Measurements from ENCODE around the gene SRRM3. TPM values are rescaled to one million over a fixed set of nuclear protein-coding genes. Genes with fewer than 3 reads are reported as not detected.

SRRM3 gene
- total and polyA plus RNA-seq, 9 of the 15 experiments (the other 6 are each of a cell fraction or from before 2014, with no cell fraction given), result 0.04 to 0.91 (median 0.46) TPM; not detected in 2

GRCh38 chr7:76166404-76167255, 35.1 kb upstream of the SRRM3 start (continued):
- TF ChIP-seq ZNF57 (CRISPR knock-in tag; IDR thresholded peaks at IDR 0.05) (no peak), TAF7 (tag; IDR thresholded peaks at IDR 0.05) (no peak), NCOR1 (IDR thresholded peaks at IDR 0.05) (no peak; the same call in 1 of the 2 replicates), PTRF (tag; IDR thresholded peaks at IDR 0.05) (no peak), CREB5 (CRISPR knock-in tag; IDR thresholded peaks at IDR 0.05) (no peak), NR2C1 (IDR thresholded peaks at IDR 0.05) (no peak), NR2C1 (tag; IDR thresholded peaks at IDR 0.05) (no peak; the same call in 1 of the 2 replicates), XRCC3 (IDR thresholded peaks at IDR 0.05) (no peak), ZNF133 (CRISPR knock-in tag; IDR thresholded peaks at IDR 0.05) (no peak), HEY1 (CRISPR knock-in tag; IDR thresholded peaks at IDR 0.05; ENCODE audit: borderline replicate concordance) (no peak), MYBL2 (IDR thresholded peaks at IDR 0.05; ENCODE audit: low read depth) (no peak), MYBL2 (CRISPR knock-in tag; IDR thresholded peaks at IDR 0.05; ENCODE audit: borderline replicate concordance) (no peak), MED1 (CRISPR knock-in tag; IDR thresholded peaks at IDR 0.05; ENCODE audit: borderline replicate concordance) (no peak), ZNF408 (CRISPR knock-in tag; IDR thresholded peaks at IDR 0.05; ENCODE audit: low read depth) (no peak), CBFA2T2 (conservative IDR thresholded peaks at IDR 0.05) (no peak), ZNF184 (CRISPR knock-in tag; IDR thresholded peaks at IDR 0.05) (no peak), ATF2 (CRISPR knock-in tag; IDR thresholded peaks at IDR 0.05) (no peak), ZNF175 (CRISPR knock-in tag; IDR thresholded peaks at IDR 0.05; ENCODE audit: low read depth) (peak; percentile 49; the same call in 1 of the 2 replicates), DEAF1 (CRISPR knock-in tag; IDR thresholded peaks at IDR 0.05) (no peak), PRMT5 (CRISPR knock-in tag; IDR thresholded peaks at IDR 0.05) (no peak), E2F5 (CRISPR knock-in tag; IDR thresholded peaks at IDR 0.05) (no peak), NBN (IDR thresholded peaks at IDR 0.05; ENCODE audit: low read depth) (peak; percentile 99), ZNF224 (CRISPR knock-in tag; IDR thresholded peaks at IDR 0.05) (no peak), POU5F1 (IDR thresholded peaks at IDR 0.05; ENCODE audit: borderline replicate concordance, low read depth, low read length, partially characterized antibody) (no peak), SRSF1 (IDR thresholded peaks at IDR 0.05; ENCODE audit: low read depth, low read length) (no peak)

Measured in K562 (cell line).